Glomerular visceral epithelial cell (primary cell): ENCODE data around the gene KCNA1.

Experiments
- DNase-seq: peaks from one replicate; pipeline ENCODE4 v3.0.0-alpha.2; 2016; ENCODE audit errors: extremely low spot score

The KCNA1 gene

DNA sequence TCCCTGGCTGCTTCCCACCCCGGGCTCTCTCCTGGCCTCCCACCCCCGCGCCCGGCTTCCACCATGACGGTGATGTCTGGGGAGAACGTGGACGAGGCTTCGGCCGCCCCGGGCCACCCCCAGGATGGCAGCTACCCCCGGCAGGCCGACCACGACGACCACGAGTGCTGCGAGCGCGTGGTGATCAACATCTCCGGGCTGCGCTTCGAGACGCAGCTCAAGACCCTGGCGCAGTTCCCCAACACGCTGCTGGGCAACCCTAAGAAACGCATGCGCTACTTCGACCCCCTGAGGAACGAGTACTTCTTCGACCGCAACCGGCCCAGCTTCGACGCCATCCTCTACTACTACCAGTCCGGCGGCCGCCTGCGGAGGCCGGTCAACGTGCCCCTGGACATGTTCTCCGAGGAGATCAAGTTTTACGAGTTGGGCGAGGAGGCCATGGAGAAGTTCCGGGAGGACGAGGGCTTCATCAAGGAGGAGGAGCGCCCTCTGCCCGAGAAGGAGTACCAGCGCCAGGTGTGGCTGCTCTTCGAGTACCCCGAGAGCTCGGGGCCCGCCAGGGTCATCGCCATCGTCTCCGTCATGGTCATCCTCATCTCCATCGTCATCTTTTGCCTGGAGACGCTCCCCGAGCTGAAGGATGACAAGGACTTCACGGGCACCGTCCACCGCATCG is 1.8 kb downstream of the KCNA1 start:
- DNase-seq = no peak

- DNase-seq = no peak
Measured at GRCh38 chr12:4914720-4915119, 5.0 kb downstream of the KCNA1 start.

DNA sequence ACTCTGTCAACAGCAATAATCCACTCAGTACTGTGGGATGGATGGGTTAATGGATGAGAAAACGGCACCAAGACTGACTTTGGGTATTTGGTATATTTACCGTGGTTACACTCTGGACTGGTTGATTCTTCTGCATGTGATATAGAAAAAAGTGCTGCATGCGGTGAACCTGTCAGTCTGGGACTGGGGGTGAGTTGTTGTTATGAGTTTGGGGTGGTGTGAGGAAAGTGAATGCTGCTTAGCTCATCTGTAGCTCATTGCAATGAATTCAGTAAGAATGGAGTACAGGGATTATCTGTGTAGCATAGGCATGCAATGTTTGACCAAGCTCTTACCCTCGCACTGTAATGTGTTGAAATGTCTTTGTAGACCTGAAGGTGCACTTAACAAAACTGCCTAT is 6.0 kb downstream of the KCNA1 start:
- DNase-seq = no peak

DNA sequence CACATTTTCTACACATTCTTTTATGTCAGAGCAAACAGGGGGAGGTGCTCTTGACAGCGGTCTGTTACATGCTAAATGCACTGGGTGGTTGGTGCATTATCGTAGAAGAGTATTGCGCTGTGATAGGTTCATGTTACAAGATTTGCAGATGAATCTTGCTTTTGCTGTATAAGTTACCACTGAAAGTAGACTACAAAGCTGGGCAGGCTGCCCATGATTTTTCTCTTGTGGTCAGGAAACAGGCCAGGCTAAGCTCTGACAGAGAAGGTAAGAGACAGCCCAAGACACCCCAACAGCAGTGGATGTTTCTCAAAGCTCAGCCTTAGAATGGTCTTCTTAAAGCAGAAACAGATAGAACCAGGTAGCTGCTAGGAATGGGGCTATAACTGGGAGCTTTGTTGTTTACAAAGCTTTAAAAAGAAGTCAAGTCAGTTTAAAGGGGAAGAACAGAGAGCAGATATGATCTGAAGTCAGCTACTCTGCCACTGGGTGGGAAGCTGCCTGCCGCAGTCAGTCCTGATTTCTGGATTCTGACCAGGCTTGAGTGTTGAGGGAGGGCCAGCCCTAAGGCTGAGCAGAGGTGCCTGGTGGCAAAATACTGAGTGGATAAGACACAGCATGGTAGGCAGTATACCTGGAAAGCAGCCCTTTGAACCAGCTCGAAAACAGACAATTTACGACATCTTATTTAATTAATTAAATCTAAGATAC is 9.4 kb downstream of the KCNA1 start:
- no peak for DNase-seq

DNA sequence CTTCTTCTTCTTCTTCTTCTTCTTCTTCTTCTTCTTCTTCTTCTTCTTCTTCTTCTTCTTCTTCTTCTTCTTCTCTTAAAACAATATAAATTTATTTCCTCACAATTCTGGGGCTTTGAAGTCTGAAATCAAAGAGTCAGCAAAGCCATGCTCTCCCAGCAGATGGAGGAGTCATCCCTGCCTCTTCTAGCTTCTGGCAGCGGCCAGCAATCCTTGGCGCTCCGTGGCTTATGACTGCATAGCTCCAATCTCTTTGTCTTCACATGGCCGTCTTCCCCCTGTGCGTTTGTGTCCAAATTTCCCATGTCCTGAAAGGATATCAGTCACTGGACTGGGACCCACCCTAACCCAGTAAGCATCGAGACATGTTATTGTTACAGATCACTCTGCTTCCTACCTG is 22.9 kb downstream of the KCNA1 start:
- no peak for DNase-seq

DNA sequence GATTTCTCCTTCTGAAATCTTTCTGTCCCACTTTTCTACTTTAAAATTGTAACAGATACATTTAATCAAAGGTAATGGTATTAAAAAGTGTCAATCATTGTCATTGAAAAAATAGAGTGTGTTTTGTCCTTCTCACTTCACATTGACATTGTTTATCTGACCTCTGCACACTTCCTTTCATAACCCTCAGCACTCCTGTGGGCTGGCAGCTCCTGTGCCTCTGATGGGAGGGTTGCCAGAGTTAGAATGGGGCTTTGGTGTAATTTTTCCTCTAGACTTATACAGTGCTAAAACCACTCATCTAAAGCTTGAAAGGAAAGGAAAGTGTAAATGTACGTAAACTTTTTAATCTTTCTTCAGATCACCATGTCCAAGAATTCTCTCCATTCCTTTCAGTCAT is 23.7 kb downstream of the KCNA1 start:
- DNase-seq = no peak

GRCh38 chr12:4934407-4935035 is 24.8 kb downstream of the KCNA1 start:
- DNase-seq = no peak

DNA sequence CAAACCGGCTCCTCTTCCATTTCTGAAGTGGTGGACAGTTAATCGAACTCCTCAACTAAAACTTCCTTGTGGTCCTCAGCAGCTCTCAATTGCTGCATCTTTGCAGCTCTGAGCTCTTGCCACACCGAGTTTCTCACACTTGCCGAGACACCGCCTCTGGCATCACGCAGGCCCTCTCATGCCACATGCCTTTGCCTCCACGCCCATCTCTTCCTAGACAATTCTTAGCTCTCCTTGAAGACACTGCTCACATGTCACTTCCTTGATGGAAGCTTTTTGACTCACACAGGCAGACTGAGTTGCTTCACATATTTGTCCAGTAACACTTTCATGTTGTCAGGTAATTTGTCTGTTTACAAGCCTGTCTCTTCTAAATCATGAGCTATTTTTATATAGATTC is 29.2 kb downstream of the KCNA1 start:
- DNase-seq = no peak

DNA sequence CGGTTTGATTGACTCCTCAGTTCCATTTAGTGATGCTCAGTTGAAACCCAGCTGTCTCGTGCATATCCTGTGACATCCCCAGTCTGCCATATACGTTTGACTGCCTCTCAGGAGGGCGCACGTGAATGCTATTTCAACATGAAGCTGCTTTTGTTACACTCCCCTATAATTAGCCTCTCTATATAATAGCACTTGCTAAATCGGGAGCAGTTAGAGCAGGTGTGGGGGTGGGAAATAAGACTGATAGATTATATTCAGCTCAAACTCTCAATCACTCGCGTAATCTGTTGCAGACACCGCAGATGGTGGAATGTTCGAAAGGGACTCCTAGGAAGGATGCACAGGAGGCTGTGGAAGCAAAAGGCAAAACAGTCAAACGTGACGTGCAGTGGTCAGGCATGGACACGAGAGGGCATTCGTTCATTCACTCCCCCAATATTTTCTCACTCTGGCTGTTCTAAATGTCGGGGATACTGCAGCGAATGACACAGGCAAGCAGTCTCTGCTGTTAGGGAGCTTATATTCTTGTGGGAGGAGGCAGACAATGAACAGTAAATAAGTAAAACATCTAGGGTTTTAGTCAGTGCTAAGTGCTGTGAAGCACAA is 29.8 kb downstream of the KCNA1 start:
- no peak for DNase-seq

DNA sequence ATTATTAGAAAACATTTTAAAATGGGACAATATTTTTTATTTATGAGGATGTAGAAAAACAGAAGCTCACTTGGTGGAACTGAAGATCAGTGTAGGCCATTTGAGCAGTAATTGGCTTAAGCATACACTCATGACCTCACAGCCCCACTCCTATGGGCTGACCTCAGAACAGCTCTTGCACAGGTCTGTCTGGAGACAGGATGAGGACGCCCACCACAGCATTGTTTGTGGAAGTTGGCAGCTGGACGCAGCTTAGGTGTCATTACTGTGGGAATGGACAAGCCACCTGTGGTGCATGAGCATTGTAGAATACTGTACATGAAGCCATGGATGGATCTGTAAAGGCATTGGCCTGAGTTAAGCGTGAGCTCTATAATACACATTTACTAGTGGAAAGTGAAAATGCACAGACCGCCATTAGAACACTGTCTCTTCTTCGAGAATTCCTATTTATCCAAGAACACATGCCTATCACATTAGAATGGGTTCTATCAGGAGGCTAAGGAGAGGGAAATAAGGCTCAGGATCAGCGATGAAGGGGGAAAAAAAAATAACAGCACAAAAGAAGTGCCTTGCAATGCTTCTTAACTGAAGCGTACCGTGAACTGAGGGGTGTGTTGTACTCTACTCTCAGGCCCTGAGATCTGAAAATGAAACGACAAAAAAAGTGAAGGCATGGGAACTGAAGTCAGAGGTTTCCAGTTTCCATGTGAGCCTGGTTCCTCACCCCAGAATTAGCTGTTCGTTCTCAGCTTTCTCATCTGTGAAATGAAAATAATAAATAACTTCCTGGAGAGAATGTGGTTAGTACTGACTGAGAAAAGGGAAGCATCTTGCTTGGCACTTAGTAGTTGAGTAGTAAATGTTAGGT is 33.6 kb downstream of the KCNA1 start:
- DNase-seq = no peak

- no peak for DNase-seq
Measured at GRCh38 chr12:4943938-4944284, 34.2 kb downstream of the KCNA1 start.

GRCh38 chr12:4947253-4947652 is 37.5 kb downstream of the KCNA1 start:
- DNase-seq = no peak

- DNase-seq = no peak
Measured at GRCh38 chr12:4951083-4951482, 41.4 kb downstream of the KCNA1 start.

DNA sequence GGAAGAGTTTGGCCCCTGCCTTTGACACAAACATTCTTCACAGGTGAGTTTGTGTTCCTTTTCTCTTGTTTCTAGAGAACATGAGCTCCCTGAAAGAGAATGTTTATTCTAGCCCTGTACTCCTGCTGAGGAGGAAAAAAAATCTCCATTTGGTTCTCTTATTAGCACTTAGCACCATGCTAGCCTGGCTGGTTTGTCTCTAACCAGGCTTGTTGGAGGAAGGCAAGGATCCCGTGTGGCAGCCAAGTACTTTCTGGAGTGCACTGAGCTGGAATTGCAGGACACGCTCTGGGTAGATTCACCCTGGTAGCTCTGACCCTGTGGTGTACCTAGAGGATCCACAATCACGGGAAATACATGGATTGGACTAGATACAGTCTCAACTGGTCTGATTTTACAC is 41.9 kb downstream of the KCNA1 start:
- DNase-seq = no peak

GRCh38 chr12:4954621-4955354 is 45.1 kb downstream of the KCNA1 start:
- DNase-seq = no peak

DNA sequence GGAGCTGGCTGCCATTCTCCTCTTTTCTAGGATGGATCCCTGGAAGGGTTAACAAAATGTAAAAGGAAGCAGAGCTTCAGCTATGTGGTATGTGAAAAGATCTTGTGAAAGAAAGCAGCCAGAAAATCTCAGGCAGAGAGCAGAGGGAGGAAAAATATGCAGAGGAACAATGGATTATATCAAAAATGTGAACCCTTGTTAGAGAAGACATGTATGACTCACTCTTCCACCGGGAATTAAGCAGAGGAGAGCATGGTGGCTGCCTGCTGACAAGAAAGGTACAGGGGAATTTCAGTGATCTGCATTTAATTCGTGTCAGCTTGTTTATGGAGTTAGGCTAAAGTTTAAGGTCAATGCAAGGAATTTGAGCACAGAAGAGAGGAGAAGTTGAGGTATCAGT is 46.3 kb downstream of the KCNA1 start:
- no peak for DNase-seq

DNA sequence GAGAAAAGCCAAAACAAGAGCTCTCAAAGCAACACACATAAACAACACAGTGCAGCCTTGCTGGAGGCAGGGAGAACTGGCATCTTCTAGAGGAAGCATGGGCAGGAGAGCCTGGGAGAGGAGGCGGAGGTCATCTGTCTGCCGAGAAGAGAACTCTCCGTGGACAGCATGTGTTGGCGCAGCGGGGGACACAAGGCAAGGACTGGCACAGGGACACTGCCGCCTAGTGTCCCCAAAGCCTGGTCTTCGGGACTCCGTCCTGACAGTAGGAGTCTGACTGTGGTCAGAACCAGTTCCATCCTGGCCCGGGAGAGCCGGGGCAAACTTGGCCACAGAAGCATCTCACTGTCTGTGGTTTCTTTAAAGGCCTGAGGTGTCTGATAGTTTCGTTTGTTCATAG is 47.3 kb downstream of the KCNA1 start:
- no peak for DNase-seq

DNA sequence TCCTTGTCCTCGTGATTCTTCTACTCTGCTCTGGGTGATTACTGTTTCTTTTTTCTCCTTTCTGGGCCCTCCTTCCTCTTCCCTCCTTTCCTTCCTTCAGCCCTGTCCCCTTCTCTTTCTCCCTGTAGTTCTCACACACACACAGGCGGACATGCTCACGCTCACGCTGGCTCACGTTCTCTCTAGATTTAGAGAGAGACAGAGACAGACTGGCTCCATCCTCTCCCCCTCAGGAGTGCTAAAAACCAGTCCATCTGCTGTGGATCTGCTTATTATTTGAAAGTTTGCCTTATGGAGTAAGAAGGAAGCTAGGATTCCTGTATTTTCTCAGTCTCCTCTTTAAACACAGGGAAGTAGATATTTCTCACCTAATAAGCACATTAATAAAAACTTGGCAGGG is 48.1 kb downstream of the KCNA1 start:
- DNase-seq = no peak

GRCh38 chr12:4958697-4959375 is 49.1 kb downstream of the KCNA1 start:
- no peak for DNase-seq

DNA sequence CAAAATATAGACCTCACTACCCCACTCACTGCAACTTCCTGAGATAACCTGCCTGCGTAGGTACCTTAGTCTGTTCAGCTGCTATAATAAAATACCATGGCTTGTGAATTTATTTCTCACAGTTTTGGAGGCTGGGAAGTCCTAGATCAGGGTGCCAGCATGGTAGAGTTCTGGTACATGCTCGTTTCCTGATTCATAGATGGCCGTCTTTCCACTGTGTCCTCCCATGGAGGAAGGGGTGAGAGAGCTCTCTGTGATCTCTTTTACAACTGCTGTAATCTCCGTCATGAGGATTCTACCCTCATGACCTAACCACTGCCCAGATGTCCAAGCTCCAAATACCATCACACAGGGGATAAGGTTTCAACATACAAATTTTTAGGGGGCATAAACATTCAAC is 49.7 kb downstream of the KCNA1 start:
- no peak for DNase-seq

- no peak for DNase-seq
Measured at GRCh38 chr12:4960030-4960429, 50.3 kb downstream of the KCNA1 start.
